Loucy (cell line): Measurements from ENCODE around the gene PHEX.

Source experiments
- H2AFZ ChIP-seq: fragments of 200-600 bp; sonication (generic); 2 replicates; pipeline ENCODE4 v1.6.0; 2016; ENCODE audit warnings: antibody characterized with exemption, mild to moderate bottlenecking, low read length, moderate library complexity
- H3F3A ChIP-seq: fragments of 200-600 bp; 2 replicates; pipeline ENCODE4 v1.6.0; 2016; ENCODE audit warnings: antibody characterized with exemption, low read depth, mild to moderate bottlenecking
- H3K27me3 ChIP-seq: fragments of 200-600 bp; sonication (generic); 2 replicates; pipeline ENCODE4 v1.6.1; 2014; ENCODE audit warnings: low read length, mild to moderate bottlenecking; ENCODE audit not compliant: insufficient read depth, poor library complexity, severe bottlenecking
- H3K36me3 ChIP-seq: fragments of 200-600 bp; sonication (generic); 2 replicates; pipeline ENCODE4 v1.6.1; 2016; ENCODE audit warnings: low read length; ENCODE audit not compliant: insufficient read depth
- H3K4me1 ChIP-seq: fragments of 200-600 bp; sonication (generic); 2 replicates; pipeline ENCODE4 v1.5.1; 2014; ENCODE audit warnings: low read length, mild to moderate bottlenecking; ENCODE audit not compliant: insufficient read depth, poor library complexity, severe bottlenecking
- H3K4me2 ChIP-seq: fragments of 200-600 bp; sonication (generic); 2 replicates; pipeline ENCODE4 v1.6.0; 2014; ENCODE audit warnings: antibody characterized with exemption, low read length, low read depth, mild to moderate bottlenecking; ENCODE audit not compliant: poor library complexity, severe bottlenecking
- H3K4me3 ChIP-seq: fragments of 200-600 bp; sonication (generic); 2 replicates; pipeline ENCODE4 v1.5.1; 2014; ENCODE audit warnings: low read length, mild to moderate bottlenecking, mixed read lengths; ENCODE audit not compliant: poor library complexity, severe bottlenecking
- H3K79me2 ChIP-seq: fragments of 200-600 bp; sonication (generic); 2 replicates; pipeline ENCODE4 v1.6.1; 2014; ENCODE audit warnings: low read length; ENCODE audit not compliant: insufficient read depth
- H3K9ac ChIP-seq: fragments of 200-600 bp; sonication (generic); 2 replicates; pipeline ENCODE4 v1.6.0; 2014; ENCODE audit warnings: mild to moderate bottlenecking, low read depth, low read length, moderate library complexity; ENCODE audit not compliant: poor library complexity, severe bottlenecking
- H3K9me2 ChIP-seq: fragments of 200-600 bp; sonication (generic); replicated peaks from 2 replicates; pipeline ENCODE4 v1.6.1; 2016; ENCODE audit warnings: low read depth, low read length, mixed read lengths
- H3K9me3 ChIP-seq: fragments of 200-600 bp; sonication (generic); 2 replicates; pipeline ENCODE4 v1.6.1; 2014; ENCODE audit warnings: mild to moderate bottlenecking, antibody characterized with exemption, low read length, low read depth; ENCODE audit not compliant: insufficient read depth
- H4K20me1 ChIP-seq: fragments of 200-600 bp; sonication (generic); 2 replicates; pipeline ENCODE4 v1.6.0; 2014; ENCODE audit warnings: antibody characterized with exemption, low read length, mild to moderate bottlenecking; ENCODE audit not compliant: insufficient read depth, poor library complexity, severe bottlenecking
- EZH2phosphoT487 ChIP-seq: fragments of 200-600 bp; IDR thresholded peaks from 2 replicates; pipeline ENCODE4 v1.6.1; 2018; ENCODE audit warnings: antibody characterized with exemption, mild to moderate bottlenecking, moderate library complexity, borderline replicate concordance
- TF ChIP-seq, protein P1 (sequence below): fragments of 200-600 bp; sonication (generic); conservative IDR thresholded peaks from 2 replicates; pipeline ENCODE4 v1.5.1; 2014; ENCODE audit warnings: mild to moderate bottlenecking, antibody characterized with exemption, low read length

Gene PHEX

DNA sequence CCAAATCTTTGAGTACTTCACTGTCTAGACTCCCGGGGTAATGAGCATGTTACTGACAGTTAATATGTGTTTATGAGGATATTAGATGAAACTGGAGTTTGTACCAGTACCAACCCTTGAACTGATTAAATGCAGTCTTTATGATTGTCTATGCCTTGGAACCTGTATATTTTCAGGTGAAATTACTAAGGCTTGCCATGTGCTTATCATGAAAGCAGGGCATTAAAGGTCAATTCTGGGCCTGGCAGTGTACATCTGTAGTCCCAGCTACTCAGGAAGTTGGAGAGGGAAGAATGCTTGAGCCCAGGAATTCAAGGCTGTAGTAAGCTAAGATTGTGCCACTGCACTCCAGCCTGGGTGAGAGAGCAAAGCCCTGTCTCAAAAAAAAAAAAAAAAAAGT is 27.6 kb downstream of the PHEX start:
- H2AFZ ChIP-seq = no peak overlapping the region
- no peaks in the 10 kb centered on the region for H3K36me3 ChIP-seq
- TF ChIP-seq EZH2phosphoT487 = no peak
- TF ChIP-seq, protein P1, sequence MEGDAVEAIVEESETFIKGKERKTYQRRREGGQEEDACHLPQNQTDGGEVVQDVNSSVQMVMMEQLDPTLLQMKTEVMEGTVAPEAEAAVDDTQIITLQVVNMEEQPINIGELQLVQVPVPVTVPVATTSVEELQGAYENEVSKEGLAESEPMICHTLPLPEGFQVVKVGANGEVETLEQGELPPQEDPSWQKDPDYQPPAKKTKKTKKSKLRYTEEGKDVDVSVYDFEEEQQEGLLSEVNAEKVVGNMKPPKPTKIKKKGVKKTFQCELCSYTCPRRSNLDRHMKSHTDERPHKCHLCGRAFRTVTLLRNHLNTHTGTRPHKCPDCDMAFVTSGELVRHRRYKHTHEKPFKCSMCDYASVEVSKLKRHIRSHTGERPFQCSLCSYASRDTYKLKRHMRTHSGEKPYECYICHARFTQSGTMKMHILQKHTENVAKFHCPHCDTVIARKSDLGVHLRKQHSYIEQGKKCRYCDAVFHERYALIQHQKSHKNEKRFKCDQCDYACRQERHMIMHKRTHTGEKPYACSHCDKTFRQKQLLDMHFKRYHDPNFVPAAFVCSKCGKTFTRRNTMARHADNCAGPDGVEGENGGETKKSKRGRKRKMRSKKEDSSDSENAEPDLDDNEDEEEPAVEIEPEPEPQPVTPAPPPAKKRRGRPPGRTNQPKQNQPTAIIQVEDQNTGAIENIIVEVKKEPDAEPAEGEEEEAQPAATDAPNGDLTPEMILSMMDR = no peak

DNA sequence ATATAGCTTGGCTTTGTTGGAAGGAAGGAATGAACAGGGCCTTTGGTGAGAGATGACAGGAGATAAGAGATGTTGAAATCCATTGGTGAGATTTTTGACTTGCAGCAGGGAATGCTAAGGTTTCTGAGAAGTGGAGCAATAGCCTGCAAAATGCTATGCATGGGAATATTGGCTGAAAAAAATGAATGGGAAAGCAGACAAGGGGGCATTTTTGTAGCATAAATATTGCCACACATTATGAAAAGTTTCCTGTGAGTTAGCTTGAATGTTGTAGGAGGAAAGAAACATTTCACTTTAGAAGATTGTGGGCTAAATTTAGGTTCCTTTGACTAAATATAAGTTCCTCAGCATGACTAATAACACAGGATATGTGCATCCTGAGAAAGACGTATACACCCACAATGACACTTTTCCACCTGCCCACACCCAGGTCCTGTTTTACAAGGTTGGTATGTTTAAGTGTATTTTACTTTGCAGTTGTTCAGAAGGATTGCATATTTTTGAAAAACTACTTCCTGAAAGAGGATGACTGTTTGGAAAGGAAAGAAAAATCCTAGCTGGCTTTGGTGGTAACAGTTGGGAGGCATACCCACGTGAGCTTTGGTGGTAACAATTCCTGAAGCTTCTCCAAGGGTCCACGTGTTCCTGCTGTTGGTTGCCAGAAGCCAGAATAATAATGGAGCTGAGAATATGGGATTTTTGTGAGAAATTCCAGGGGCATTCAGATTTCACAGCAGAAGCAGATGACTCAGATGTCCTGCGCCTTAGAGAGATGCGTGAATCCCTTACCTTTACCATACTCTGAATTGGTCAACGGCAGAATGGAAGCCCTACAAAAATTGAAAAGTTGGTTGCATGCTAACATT is 28.5 kb downstream of the PHEX start:
- Histone ChIP-seq H3K9ac (no peak overlapping the region), H3K27me3 (no peaks in the 10 kb centered on the region), H3K4me2 (no peak overlapping the region), H3K36me3 (no peaks in the 10 kb centered on the region), H3K9me3 (no peaks in the 10 kb centered on the region), H3K79me2 (no peaks in the 10 kb centered on the region), H4K20me1 (no peaks in the 10 kb centered on the region), H3K4me1 (no peaks in the 10 kb centered on the region), H3K4me3 (no peak overlapping the region), H3F3A (no peaks in the 10 kb centered on the region), H2AFZ (no peak overlapping the region), H3K9me2 (no peaks in the 10 kb centered on the region)
- no peak for TF ChIP-seq EZH2phosphoT487
- TF ChIP-seq, protein P1 = no peak

More for the DNA sequence above, 27.6 kb downstream of the PHEX start:
- H3K9ac ChIP-seq = no peak overlapping the region
- H3K4me2 ChIP-seq = no peak overlapping the region
- no peaks in the 10 kb centered on the region for H3K79me2 ChIP-seq
- no peaks in the 10 kb centered on the region for H3K9me3 ChIP-seq
- no peaks in the 10 kb centered on the region for H3K4me1 ChIP-seq
- no peaks in the 10 kb centered on the region for H4K20me1 ChIP-seq
- no peaks in the 10 kb centered on the region for H3K9me2 ChIP-seq
- H3K27me3 ChIP-seq = no peaks in the 10 kb centered on the region
- no peak overlapping the region for H3K4me3 ChIP-seq
- no peaks in the 10 kb centered on the region for H3F3A ChIP-seq

DNA sequence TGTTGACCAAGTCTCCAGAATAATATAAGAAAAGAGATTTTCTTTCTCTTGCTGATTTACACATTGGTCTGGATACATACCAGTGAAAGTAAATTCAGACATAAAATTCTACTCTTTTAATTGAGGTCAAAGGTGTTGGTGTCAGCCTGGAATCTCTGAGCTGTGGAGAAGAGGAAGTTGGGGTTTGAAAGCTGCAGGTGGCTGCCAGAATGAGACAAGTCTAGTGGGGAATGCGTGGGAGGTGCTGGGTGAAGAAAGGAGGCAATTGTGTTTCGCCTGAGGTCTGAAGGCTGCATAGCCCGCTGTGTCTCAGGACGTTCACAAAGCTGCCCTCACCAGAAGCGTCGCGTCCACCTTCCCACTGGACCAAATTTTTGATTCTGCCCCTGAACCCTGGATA is 31.2 kb downstream of the PHEX start:
- Histone ChIP-seq H3K36me3 (no peaks in the 10 kb centered on the region), H3K9me2 (no peaks in the 10 kb centered on the region), H4K20me1 (no peaks in the 10 kb centered on the region), H3K9ac (no peak overlapping the region), H3K4me1 (no peaks in the 10 kb centered on the region), H3K79me2 (no peaks in the 10 kb centered on the region), H3F3A (no peaks in the 10 kb centered on the region), H2AFZ (no peak overlapping the region), H3K4me3 (no peak overlapping the region), H3K9me3 (no peaks in the 10 kb centered on the region), H3K4me2 (no peak overlapping the region), H3K27me3 (no peaks in the 10 kb centered on the region)
- no peak for TF ChIP-seq EZH2phosphoT487
- TF ChIP-seq, protein P1 = no peak
